Upper lobe of left lung (tissue), 6 donors: ENCODE measurements around the gene NDUFB5. TPM values are rescaled to one million over a fixed set of nuclear protein-coding genes. Genes with fewer than 3 reads are reported as not detected.

Experiments used
- ATAC-seq, 2 donors: fragments of 200-7000 bp; cut with Tn5 transposase; one replicate each; pipeline ENCODE4 v1.9.1; 2022; ENCODE audit warnings: mild to moderate bottlenecking in 2 of 2, moderate library complexity in 2 of 2; ENCODE audit not compliant: low FRiP score in 2 of 2
- DNase-seq, 2 donors: peaks; one replicate each; pipeline ENCODE4 v3.0.0-alpha.2; 2019 to 2020
- H3K27ac ChIP-seq, 4 donors: fragments of 200-600 bp; sonication (generic); one replicate each; pipeline ENCODE4 v1.5.1; 2016 to 2019
- H3K27me3 ChIP-seq, 4 donors: fragments of 200-600 bp; sonication (generic); one replicate each; pipeline ENCODE4 v1.5.1; 2017 to 2019
- H3K36me3 ChIP-seq, 4 donors: fragments of 200-600 bp; sonication (generic); one replicate each; pipeline ENCODE4 v1.5.1; 2016 to 2019
- H3K4me1 ChIP-seq, 4 donors: fragments of 200-600 bp; sonication (generic); one replicate each; pipeline ENCODE4 v1.5.1; 2018 to 2019
- H3K4me3 ChIP-seq, 4 donors: fragments of 200-600 bp; sonication (generic); one replicate each; pipeline ENCODE4 v1.5.1; 2017 to 2019; ENCODE audit warnings: mild to moderate bottlenecking in 2 of 4, moderate library complexity in 1 of 4
- H3K9me3 ChIP-seq, 4 donors: fragments of 200-600 bp; sonication (generic); one replicate each; pipeline ENCODE4 v1.5.1; 2018 to 2019
- CTCF ChIP-seq, 6 experiments: fragments of 450-650 bp in 4 of 6; fragments of 200-600 bp in 2 of 6; sonication (generic) in 2 of 6; IDR thresholded peaks; one replicate each; pipeline ENCODE4 v1.5.1; 2016 to 2019; ENCODE audit warnings: antibody characterized with exemption in 6 of 6
- EP300 ChIP-seq, 4 donors: sonication (generic); formaldehyde crosslinking; IDR thresholded peaks; one replicate each; pipeline ENCODE4 v1.5.1; 2017; ENCODE audit warnings: antibody characterized with exemption in 4 of 4, control low read depth in 2 of 4
- POLR2A ChIP-seq, 4 donors: fragments of 450-650 bp; IDR thresholded peaks; one replicate each; pipeline ENCODE4 v1.5.1; 2016 to 2017; ENCODE audit warnings: antibody characterized with exemption in 4 of 4, mild to moderate bottlenecking in 2 of 4
- POLR2AphosphoS5 ChIP-seq, 2 donors: sonication (generic); formaldehyde crosslinking; IDR thresholded peaks; one replicate each; pipeline ENCODE4 v1.5.1; 2017; ENCODE audit warnings: antibody characterized with exemption in 2 of 2
- WGBS, 2 donors: methylation state at CpG; one replicate each; pipeline ENCODE4 v1.1.5; 2017 to 2018; 5-methylcytosine and 5-hydroxymethylcytosine counted together
- total RNA-seq, 6 donors: library from RNA; depleted of rRNA in 4 of 6; stranded (reverse); fragments of >200 nt in 4 of 6; gene quantifications; one replicate each; pipeline versions ENCODE4 v1.1.0 to v1.2.1, GENCODE V29; 2016 to 2021
- donor health status: DM: no; HTN: no; CAD: no; lungs with moderate emphysema.
- donor health status: DM: no; HTN: yes; CAD: no; lungs with severe emphysema.

NDUFB5 gene
- total RNA-seq, 6 donors from 2014 or later: 32.6 to 92.2 (median 62.3) TPM

GRCh38 chr3:179655236-179655635, 50.6 kb downstream of the NDUFB5 start:
- no peaks in the 10 kb centered on the region for H3K36me3 ChIP-seq
- H3K4me1 ChIP-seq: peaks cover 0 to 24% (median 5%) of the 10 kb centered on the region in 4 donors
- H3K27me3 ChIP-seq: no peaks in the 10 kb centered on the region
- 58 to 65% methylated on average over 2 of the region's 2 CpGs for WGBS, 2 donors
- DNase-seq: no peak
- TF ChIP-seq EP300 (IDR thresholded peaks at IDR 0.05): no peak
- TF ChIP-seq CTCF (IDR thresholded peaks at IDR 0.05): no peak
- TF ChIP-seq POLR2A (IDR thresholded peaks at IDR 0.05): no peak
- TF ChIP-seq POLR2AphosphoS5 (IDR thresholded peaks at IDR 0.05): no peak
- no peaks in the 10 kb centered on the region for H3K9me3 ChIP-seq
- no peak overlapping the region for H3K4me3 ChIP-seq
- no peak overlapping the region for H3K27ac ChIP-seq
- no peak for ATAC-seq

- ATAC-seq (no peak), DNase-seq (no peak)
- Histone ChIP-seq H3K4me1 (peaks cover 0 to 17% (median 10%) of the 10 kb centered on the region in 4 donors), H3K9me3 (no peaks in the 10 kb centered on the region), H3K27ac (no peak overlapping the region), H3K36me3 (no peaks in the 10 kb centered on the region), H3K4me3 (no peak overlapping the region), H3K27me3 (no peaks in the 10 kb centered on the region)
- 83 to 86% methylated on average over 2 of the region's 2 CpGs for WGBS, 2 donors
- no peak for TF ChIP-seq CTCF (IDR thresholded peaks at IDR 0.05)
- no peak for TF ChIP-seq EP300 (IDR thresholded peaks at IDR 0.05)
- no peak for TF ChIP-seq POLR2A (IDR thresholded peaks at IDR 0.05)
- no peak for TF ChIP-seq POLR2AphosphoS5 (IDR thresholded peaks at IDR 0.05)
Observed at GRCh38 chr3:179658606-179659005, 54.0 kb downstream of the NDUFB5 start.

- DNase-seq (no peak), ATAC-seq (no peak)
- no peak overlapping the region for H3K4me3 ChIP-seq
- no peak for TF ChIP-seq EP300 (IDR thresholded peaks at IDR 0.05)
- no peak for TF ChIP-seq POLR2AphosphoS5 (IDR thresholded peaks at IDR 0.05)
- TF ChIP-seq POLR2A (IDR thresholded peaks at IDR 0.05): no peak
- no peak for TF ChIP-seq CTCF (IDR thresholded peaks at IDR 0.05)
- peaks cover under 1 to 25% (median 9%) of the 10 kb centered on the region in 4 donors for H3K4me1 ChIP-seq
- no peaks in the 10 kb centered on the region for H3K9me3 ChIP-seq
- no peak overlapping the region for H3K27ac ChIP-seq
- WGBS, 2 donors: 90 to 93% methylated on average over 3 of the region's 3 CpGs
- H3K36me3 ChIP-seq: no peaks in the 10 kb centered on the region
- no peaks in the 10 kb centered on the region for H3K27me3 ChIP-seq
Observed at GRCh38 chr3:179660872-179661271, 56.3 kb downstream of the NDUFB5 start.

- no peaks in the 10 kb centered on the region for H3K27me3 ChIP-seq
- peaks cover 7 to 34% (median 16%) of the 10 kb centered on the region in 4 donors for H3K4me1 ChIP-seq
- ATAC-seq (no peak), DNase-seq (no peak)
- no peak overlapping the region for H3K27ac ChIP-seq
- TF ChIP-seq POLR2A (IDR thresholded peaks at IDR 0.05) (no peak), EP300 (IDR thresholded peaks at IDR 0.05) (no peak), POLR2AphosphoS5 (IDR thresholded peaks at IDR 0.05) (no peak), CTCF (IDR thresholded peaks at IDR 0.05) (no peak)
- no peaks in the 10 kb centered on the region for H3K9me3 ChIP-seq
- H3K4me3 ChIP-seq: no peak overlapping the region
- H3K36me3 ChIP-seq: no peaks in the 10 kb centered on the region
- 79 to 86% methylated on average over 4 of the region's 4 CpGs for WGBS, 2 donors
Observed at GRCh38 chr3:179661777-179662176, 57.2 kb downstream of the NDUFB5 start.

- WGBS, 2 donors: 57 to 58% methylated on average over 1 of the region's 1 CpG
- no peak for TF ChIP-seq CTCF (IDR thresholded peaks at IDR 0.05)
- TF ChIP-seq POLR2AphosphoS5 (IDR thresholded peaks at IDR 0.05): no peak
- no peak for TF ChIP-seq POLR2A (IDR thresholded peaks at IDR 0.05)
- TF ChIP-seq EP300 (IDR thresholded peaks at IDR 0.05): no peak
- Histone ChIP-seq H3K27ac (no peak overlapping the region), H3K4me3 (no peak overlapping the region), H3K9me3 (no peaks in the 10 kb centered on the region), H3K4me1 (peaks cover 7 to 40% (median 20%) of the 10 kb centered on the region in 4 donors), H3K27me3 (no peaks in the 10 kb centered on the region), H3K36me3 (no peaks in the 10 kb centered on the region)
- ATAC-seq (no peak), DNase-seq (no peak)
Observed at GRCh38 chr3:179663093-179663492, 58.5 kb downstream of the NDUFB5 start.
